Activated T-cell treated with anti-CD3 and anti-CD28 coated beads, Interleukin-2, amount 50 U/mL, for 24 hours (primary cell): ENCODE results near the gene HLF.

Source experiments
- DNase-seq: peaks from one replicate; pipeline ENCODE4 v3.0.0-alpha.2; 2020
- H3K27ac Mint-ChIP-seq: 2 replicates; pipeline ENCODE4 v1.8.0; 2020; ENCODE audit warnings: mild to moderate bottlenecking, mixed read lengths
- H3K27me3 Mint-ChIP-seq: 2 replicates; pipeline ENCODE4 v1.8.0; 2020; ENCODE audit warnings: mixed read lengths
- H3K36me3 Mint-ChIP-seq: 2 replicates; pipeline ENCODE4 v1.8.0; 2020; ENCODE audit warnings: low read depth, mixed read lengths
- H3K4me1 Mint-ChIP-seq: 2 replicates; pipeline ENCODE4 v1.8.0; 2020; ENCODE audit warnings: low read depth, mixed read lengths
- H3K4me3 Mint-ChIP-seq: 2 replicates; pipeline ENCODE4 v1.8.0; 2020; ENCODE audit warnings: mild to moderate bottlenecking, moderate library complexity, mixed read lengths
- H3K9me3 Mint-ChIP-seq: 2 replicates; pipeline ENCODE4 v1.8.0; 2020; ENCODE audit warnings: mixed read lengths

Gene HLF

DNA sequence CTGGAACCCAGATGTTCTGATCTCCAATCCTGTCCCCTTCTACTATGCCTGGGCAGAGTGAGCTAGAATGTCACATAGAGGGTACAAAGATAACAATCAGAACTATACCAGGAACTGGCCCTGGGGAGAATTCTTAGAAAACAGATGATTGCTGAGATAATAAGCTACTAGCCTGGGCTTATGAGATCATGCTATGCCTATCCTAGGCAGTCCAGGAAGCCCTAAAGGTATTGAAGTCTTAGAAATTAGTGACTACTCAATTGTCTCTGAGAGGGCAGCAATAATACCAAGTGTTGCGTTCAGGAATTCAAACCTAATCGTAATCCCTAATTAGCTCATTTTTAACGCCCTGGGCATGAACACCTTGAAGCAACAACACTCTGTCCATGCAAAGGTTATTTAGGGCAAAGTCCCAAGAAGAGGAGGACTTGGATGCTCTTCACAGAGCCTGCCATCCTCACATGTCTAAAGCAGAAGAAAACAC is 79.8 kb downstream of the HLF start:
- Mint-ChIP-seq H3K9me3 (peaks cover 5% of the 10 kb centered on the region), H3K4me1 (peaks cover 55% of the 10 kb centered on the region), H3K27ac (peak overlapping the region; percentile 60), H3K27me3 (peaks cover 12% of the 10 kb centered on the region), H3K4me3 (no peak overlapping the region), H3K36me3 (no peaks in the 10 kb centered on the region)
- no peak for DNase-seq

GRCh38 chr17:55345132-55345531 is 80.4 kb downstream of the HLF start:
- H3K27me3 Mint-ChIP-seq: peaks cover 6% of the 10 kb centered on the region
- no peak overlapping the region for H3K4me3 Mint-ChIP-seq
- H3K4me1 Mint-ChIP-seq: peaks cover 49% of the 10 kb centered on the region
- H3K36me3 Mint-ChIP-seq: no peaks in the 10 kb centered on the region
- peak overlapping the region; percentile 60 for H3K27ac Mint-ChIP-seq
- H3K9me3 Mint-ChIP-seq: peaks cover 5% of the 10 kb centered on the region
- DNase-seq: no peak

DNA sequence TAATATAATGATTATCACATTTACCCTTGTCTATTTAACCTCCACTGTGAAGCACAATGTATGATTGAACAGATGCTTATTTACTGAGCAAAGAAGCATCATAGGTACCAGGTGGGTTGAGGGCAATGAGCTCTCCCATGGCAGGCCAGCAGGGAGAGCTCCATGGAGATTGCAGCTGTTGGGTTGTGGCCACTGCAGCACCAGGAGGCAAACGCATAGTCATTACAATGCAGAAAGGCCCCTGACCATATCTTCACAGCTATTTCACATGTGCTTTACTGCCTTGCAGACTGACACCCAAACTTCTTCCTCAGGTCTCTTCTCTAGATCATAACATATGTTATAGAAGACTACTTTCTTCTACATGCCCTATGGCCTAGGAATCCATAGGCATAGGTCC is 81.9 kb downstream of the HLF start:
- no peak overlapping the region for H3K27ac Mint-ChIP-seq
- no peak for DNase-seq
- no peaks in the 10 kb centered on the region for H3K36me3 Mint-ChIP-seq
- H3K4me1 Mint-ChIP-seq: peaks cover 43% of the 10 kb centered on the region
- H3K9me3 Mint-ChIP-seq: peaks cover 5% of the 10 kb centered on the region
- no peak overlapping the region for H3K4me3 Mint-ChIP-seq
- peaks cover 4% of the 10 kb centered on the region for H3K27me3 Mint-ChIP-seq

- Mint-ChIP-seq H3K36me3 (no peaks in the 10 kb centered on the region), H3K4me3 (no peak overlapping the region), H3K27me3 (peaks cover 3% of the 10 kb centered on the region), H3K4me1 (peaks cover 40% of the 10 kb centered on the region), H3K27ac (no peak overlapping the region), H3K9me3 (peaks cover 5% of the 10 kb centered on the region)
- DNase-seq: no peak
Observed at GRCh38 chr17:55347341-55347740, 82.6 kb downstream of the HLF start.

- Mint-ChIP-seq H3K4me3 (no peak overlapping the region), H3K27ac (no peak overlapping the region), H3K4me1 (peaks cover 29% of the 10 kb centered on the region), H3K9me3 (peaks cover 5% of the 10 kb centered on the region), H3K27me3 (peaks cover 3% of the 10 kb centered on the region), H3K36me3 (no peaks in the 10 kb centered on the region)
- peak; percentile 36 for DNase-seq
Observed at GRCh38 chr17:55348749-55349354, 84.1 kb downstream of the HLF start.

GRCh38 chr17:55350825-55351205 is 86.1 kb downstream of the HLF start:
- Mint-ChIP-seq H3K36me3 (no peaks in the 10 kb centered on the region), H3K9me3 (peaks cover 5% of the 10 kb centered on the region), H3K4me3 (no peak overlapping the region), H3K27me3 (peaks cover 3% of the 10 kb centered on the region), H3K4me1 (peaks cover 15% of the 10 kb centered on the region), H3K27ac (no peak overlapping the region)
- no peak for DNase-seq

DNA sequence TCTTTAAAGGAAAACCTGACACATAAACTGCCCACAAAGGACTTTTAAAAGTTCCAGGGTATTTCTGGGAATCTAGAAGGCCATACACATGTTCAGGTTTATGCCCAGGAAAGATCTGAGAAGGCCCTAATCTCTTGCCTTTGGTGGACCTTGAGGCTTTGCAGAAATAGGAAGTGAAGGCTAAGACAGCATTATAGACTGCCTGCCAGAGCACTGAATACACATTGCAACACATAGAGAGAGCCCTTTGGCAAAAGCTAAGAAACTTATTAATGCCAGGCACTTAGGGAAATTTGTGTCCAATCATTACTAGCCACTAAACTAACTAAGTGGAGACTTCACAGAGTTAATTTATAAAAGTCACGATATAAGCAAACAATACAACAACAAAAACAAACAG is 86.5 kb downstream of the HLF start:
- H3K27me3 Mint-ChIP-seq: peaks cover 3% of the 10 kb centered on the region
- H3K9me3 Mint-ChIP-seq: peaks cover 4% of the 10 kb centered on the region
- no peak overlapping the region for H3K27ac Mint-ChIP-seq
- DNase-seq: no peak
- H3K4me3 Mint-ChIP-seq: no peak overlapping the region
- no peaks in the 10 kb centered on the region for H3K36me3 Mint-ChIP-seq
- H3K4me1 Mint-ChIP-seq: peaks cover 15% of the 10 kb centered on the region

GRCh38 chr17:55354010-55354409 is 89.2 kb downstream of the HLF start:
- H3K27ac Mint-ChIP-seq: no peak overlapping the region
- no peak for DNase-seq
- no peaks in the 10 kb centered on the region for H3K36me3 Mint-ChIP-seq
- H3K27me3 Mint-ChIP-seq: peaks cover 6% of the 10 kb centered on the region
- no peak overlapping the region for H3K4me3 Mint-ChIP-seq
- peaks cover 3% of the 10 kb centered on the region for H3K4me1 Mint-ChIP-seq
- H3K9me3 Mint-ChIP-seq: no peaks in the 10 kb centered on the region

DNA sequence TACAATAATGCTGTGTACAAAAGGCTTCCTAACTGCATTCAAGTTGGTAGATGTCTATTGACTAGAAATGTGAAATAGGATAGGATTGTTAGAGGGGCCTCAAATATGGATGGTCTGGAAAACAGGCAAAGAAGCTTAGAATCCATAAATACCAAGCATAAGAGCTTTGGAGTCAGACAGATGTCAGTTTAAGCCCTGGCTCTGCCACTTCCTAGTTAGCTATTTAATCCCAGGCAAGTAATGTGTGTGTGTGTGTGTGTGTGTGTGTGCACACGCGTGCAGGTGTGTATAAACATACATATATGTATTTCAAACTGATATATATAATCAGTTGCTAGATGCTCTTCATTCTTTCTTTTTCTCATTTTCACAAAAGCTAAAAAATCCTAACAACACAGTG is 90.2 kb downstream of the HLF start:
- Mint-ChIP-seq H3K4me3 (no peak overlapping the region), H3K4me1 (peaks cover 2% of the 10 kb centered on the region), H3K36me3 (no peaks in the 10 kb centered on the region), H3K27me3 (peaks cover 7% of the 10 kb centered on the region), H3K27ac (no peak overlapping the region), H3K9me3 (no peaks in the 10 kb centered on the region)
- DNase-seq: no peak

GRCh38 chr17:55356434-55357328 is 91.9 kb downstream of the HLF start:
- Mint-ChIP-seq H3K36me3 (no peaks in the 10 kb centered on the region), H3K4me3 (no peak overlapping the region), H3K27ac (no peak overlapping the region), H3K4me1 (peaks cover 2% of the 10 kb centered on the region), H3K27me3 (peaks cover 16% of the 10 kb centered on the region), H3K9me3 (peaks cover 10% of the 10 kb centered on the region)
- peak; percentile 64 for DNase-seq

GRCh38 chr17:55360971-55361370 is 96.2 kb downstream of the HLF start:
- no peaks in the 10 kb centered on the region for H3K36me3 Mint-ChIP-seq
- no peak overlapping the region for H3K27ac Mint-ChIP-seq

GRCh38 chr17:55363033-55363432 is 98.3 kb downstream of the HLF start:
- DNase-seq: no peak
- H3K9me3 Mint-ChIP-seq: peaks cover 12% of the 10 kb centered on the region
- H3K27me3 Mint-ChIP-seq: peaks cover 17% of the 10 kb centered on the region
- H3K4me1 Mint-ChIP-seq: no peaks in the 10 kb centered on the region
- H3K4me3 Mint-ChIP-seq: no peak overlapping the region
- H3K36me3 Mint-ChIP-seq: no peaks in the 10 kb centered on the region
- H3K27ac Mint-ChIP-seq: no peak overlapping the region

More at GRCh38 chr17:55360971-55361370, 96.2 kb downstream of the HLF start:
- H3K27me3 Mint-ChIP-seq: peaks cover 22% of the 10 kb centered on the region
- peaks cover 2% of the 10 kb centered on the region for H3K4me1 Mint-ChIP-seq
- no peak for DNase-seq
- no peak overlapping the region for H3K4me3 Mint-ChIP-seq
- peaks cover 12% of the 10 kb centered on the region for H3K9me3 Mint-ChIP-seq

DNA sequence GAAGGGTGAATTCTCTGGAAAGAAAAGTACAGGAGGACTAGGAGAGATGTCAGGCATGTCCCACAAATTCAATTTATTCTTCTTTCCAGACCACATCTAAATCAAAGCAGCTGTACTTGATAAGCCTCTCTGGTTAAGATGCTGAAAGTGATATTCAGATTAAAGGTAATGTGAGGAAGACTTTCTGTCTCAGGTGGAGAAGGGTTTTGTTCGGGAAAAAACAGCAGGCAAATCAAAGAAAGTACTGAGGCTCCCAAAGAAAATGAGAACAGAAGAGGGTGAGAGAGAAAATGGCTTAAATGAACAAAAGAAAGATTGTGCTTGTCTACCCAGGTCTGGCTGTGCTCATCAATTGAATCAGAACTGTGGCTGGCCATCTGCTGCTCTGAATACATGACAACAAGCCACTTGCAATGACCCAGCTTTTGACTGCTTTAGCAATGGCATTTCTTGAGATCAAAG is 101.3 kb downstream of the HLF start:
- Mint-ChIP-seq H3K4me1 (peaks cover 3% of the 10 kb centered on the region), H3K36me3 (no peaks in the 10 kb centered on the region), H3K9me3 (peaks cover 5% of the 10 kb centered on the region), H3K27me3 (peaks cover 9% of the 10 kb centered on the region), H3K27ac (no peak overlapping the region), H3K4me3 (no peak overlapping the region)
- DNase-seq: no peak

DNA sequence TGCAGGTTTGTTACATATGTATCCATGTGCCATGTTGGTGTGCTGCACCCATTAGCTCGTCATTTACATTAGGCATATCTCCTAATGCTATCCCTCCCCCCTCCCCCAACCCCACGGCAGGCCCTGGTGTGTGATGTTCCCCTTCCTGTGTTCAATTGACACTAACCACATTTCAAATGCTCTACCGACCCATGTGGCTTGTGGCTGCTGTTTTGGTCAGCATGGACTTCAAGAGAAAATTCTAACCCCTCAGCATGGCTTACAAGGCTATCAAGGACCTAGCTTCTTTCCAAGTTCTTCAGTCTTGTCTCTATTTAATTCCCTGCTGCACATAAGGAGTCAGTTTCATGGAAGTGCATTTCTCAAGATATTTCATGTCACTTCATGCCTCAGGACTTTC is 103.9 kb downstream of the HLF start:
- H3K36me3 Mint-ChIP-seq: no peaks in the 10 kb centered on the region
- no peak overlapping the region for H3K27ac Mint-ChIP-seq
- H3K9me3 Mint-ChIP-seq: peaks cover 10% of the 10 kb centered on the region
- no peak overlapping the region for H3K4me3 Mint-ChIP-seq
- no peak for DNase-seq
- peaks cover 3% of the 10 kb centered on the region for H3K4me1 Mint-ChIP-seq
- H3K27me3 Mint-ChIP-seq: peaks cover 6% of the 10 kb centered on the region
